AG04450 (cell line): ENCODE measurements around the gene SYNE2. TPM values are rescaled to one million over a fixed set of nuclear protein-coding genes. Genes with fewer than 3 reads are reported as not detected.

Experiments
- CTCF ChIA-PET: fragments of 300-600, 350-600 bp; formaldehyde crosslinking; extraction: SDS; loops from one replicate; lab custom pipeline; 2022; ENCODE audit warnings: antibody characterized with exemption, inconsistent platforms; lab: Charles Lee
- POLR2A ChIA-PET: fragments of 350-600 bp; formaldehyde crosslinking; extraction: SDS; loops from one replicate; lab custom pipeline; 2021; ENCODE audit warnings: antibody characterized with exemption, inconsistent platforms; lab: Yijun Ruan, JAX
- DNase-seq: peaks from one replicate; pipeline ENCODE4 v3.0.0-alpha.2; 2011; ENCODE audit warnings: low read depth, low spot score
- H3K27ac ChIP-seq: one replicate; pipeline ENCODE4 v1.5.1; 2012; ENCODE audit warnings: low read depth, low read length, control low read depth
- H3K27me3 ChIP-seq: one replicate; pipeline ENCODE4 v1.6.0; 2012; ENCODE audit warnings: low read length; ENCODE audit not compliant: control insufficient read depth, insufficient read depth
- H3K4me3 ChIP-seq: 2 replicates; pipeline ENCODE4 v1.5.1; 2011; ENCODE audit warnings: mild to moderate bottlenecking, low read depth, low read length, control low read depth
- H3K9me3 ChIP-seq: 2 replicates; pipeline ENCODE4 v1.5.1; 2012; ENCODE audit warnings: low read length; ENCODE audit not compliant: control insufficient read depth, insufficient read depth
- polyA plus RNA-seq: library from polyadenylated mRNA; depleted of rRNA; stranded (reverse); fragments of >200 nt; gene quantifications from 2 replicates; pipeline ENCODE4 v1.2.3, GENCODE V29; 2011
- TF ChIP-seq, protein P1 (sequence below): IDR thresholded peaks from 2 replicates; pipeline ENCODE4 v1.5.1; 2011; ENCODE audit warnings: low read depth, low read length, control low read depth, inconsistent platforms

SYNE2 gene
- polyA plus RNA-seq, 1 experiment, result 6.1 TPM

DNA sequence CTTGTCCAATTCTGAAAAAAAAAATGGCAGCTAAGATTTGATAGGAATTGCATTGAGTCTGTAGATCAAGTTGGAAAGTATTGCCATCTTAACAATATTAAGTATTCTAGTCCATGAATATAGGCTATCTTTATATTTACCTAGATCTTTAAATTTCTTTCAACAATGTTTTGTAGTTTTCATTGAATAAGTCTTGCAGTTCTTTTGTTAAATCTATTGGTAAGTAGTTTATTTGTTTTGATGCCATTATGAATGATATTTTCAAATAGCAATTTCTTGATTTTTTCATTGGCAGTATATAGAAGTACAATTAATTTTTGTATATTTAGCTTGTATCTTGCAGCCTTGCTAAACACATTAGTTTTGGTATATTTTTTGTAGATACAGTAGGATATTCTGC is 71.6 kb downstream of the SYNE2 start:
- CTCF ChIA-PET, result no interaction called here
- POLR2A ChIA-PET, result no interaction called here
- no peak overlapping the region for H3K27ac ChIP-seq

DNA sequence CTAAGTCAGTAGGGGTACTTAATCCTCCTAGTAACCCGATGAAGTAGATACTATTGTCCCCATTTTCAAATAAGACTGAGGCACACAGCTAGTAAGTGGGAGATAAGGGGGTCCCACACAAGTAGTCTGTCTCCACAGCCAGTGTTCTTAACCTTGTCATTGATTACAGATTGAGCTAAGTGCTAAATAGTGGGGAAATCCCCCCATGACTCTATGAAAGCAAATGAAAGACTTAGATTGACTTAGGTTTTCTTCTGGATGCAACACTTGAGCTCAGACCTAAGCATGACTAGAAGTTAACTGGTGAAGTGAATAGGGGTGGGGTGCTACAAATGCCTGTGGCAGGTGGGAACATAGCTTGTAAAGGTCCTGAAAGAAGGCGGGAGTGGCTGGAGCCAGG is 73.8 kb downstream of the SYNE2 start:
- no peaks in the 10 kb centered on the region for H3K9me3 ChIP-seq
- POLR2A ChIA-PET, result no interaction called here
- H3K27ac ChIP-seq, result no peak overlapping the region
- CTCF ChIA-PET, result no interaction called here
- no peak for DNase-seq
- H3K4me3 ChIP-seq, result no peak overlapping the region
- TF ChIP-seq, protein P1, sequence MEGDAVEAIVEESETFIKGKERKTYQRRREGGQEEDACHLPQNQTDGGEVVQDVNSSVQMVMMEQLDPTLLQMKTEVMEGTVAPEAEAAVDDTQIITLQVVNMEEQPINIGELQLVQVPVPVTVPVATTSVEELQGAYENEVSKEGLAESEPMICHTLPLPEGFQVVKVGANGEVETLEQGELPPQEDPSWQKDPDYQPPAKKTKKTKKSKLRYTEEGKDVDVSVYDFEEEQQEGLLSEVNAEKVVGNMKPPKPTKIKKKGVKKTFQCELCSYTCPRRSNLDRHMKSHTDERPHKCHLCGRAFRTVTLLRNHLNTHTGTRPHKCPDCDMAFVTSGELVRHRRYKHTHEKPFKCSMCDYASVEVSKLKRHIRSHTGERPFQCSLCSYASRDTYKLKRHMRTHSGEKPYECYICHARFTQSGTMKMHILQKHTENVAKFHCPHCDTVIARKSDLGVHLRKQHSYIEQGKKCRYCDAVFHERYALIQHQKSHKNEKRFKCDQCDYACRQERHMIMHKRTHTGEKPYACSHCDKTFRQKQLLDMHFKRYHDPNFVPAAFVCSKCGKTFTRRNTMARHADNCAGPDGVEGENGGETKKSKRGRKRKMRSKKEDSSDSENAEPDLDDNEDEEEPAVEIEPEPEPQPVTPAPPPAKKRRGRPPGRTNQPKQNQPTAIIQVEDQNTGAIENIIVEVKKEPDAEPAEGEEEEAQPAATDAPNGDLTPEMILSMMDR, result no peak
- no peaks in the 10 kb centered on the region for H3K27me3 ChIP-seq

More for the DNA sequence above, 71.6 kb downstream of the SYNE2 start:
- no peaks in the 10 kb centered on the region for H3K9me3 ChIP-seq
- TF ChIP-seq, protein P1, result no peak
- no peaks in the 10 kb centered on the region for H3K27me3 ChIP-seq
- no peak overlapping the region for H3K4me3 ChIP-seq
- no peak for DNase-seq

DNA sequence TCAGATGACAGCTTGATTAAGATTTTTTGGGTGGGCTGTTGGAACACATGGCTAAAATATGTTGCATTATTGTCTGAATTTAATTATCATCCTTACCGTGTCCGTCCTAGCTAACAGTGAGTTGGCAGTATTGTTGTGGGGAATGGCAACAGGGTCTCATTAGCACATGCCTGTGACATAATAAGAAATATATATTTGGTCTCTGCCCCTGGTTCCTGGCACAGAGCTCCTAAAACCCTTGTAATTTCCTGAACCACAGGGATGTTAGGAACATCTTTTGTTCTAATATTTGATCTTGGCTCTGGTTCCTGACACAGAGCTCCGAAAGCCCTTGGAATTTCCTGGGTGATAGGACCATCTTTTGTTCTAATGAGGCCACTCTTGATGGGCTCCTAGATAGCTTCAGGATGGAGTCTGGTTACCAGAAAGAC is 76.0 kb downstream of the SYNE2 start:
- Histone ChIP-seq H3K9me3 (no peaks in the 10 kb centered on the region), H3K27me3 (no peaks in the 10 kb centered on the region), H3K4me3 (no peak overlapping the region), H3K27ac (no peak overlapping the region)
- DNase-seq, result no peak
- ChIA-PET POLR2A (no interaction called here), CTCF (interaction anchor here (0.6 to 1.3 kb wide), 2 partner anchors 11 to 660 kb away, joined by 5 to 7 read pairs; no protein-coding TSS in a partner anchor)
- TF ChIP-seq, protein P1, result no peak

DNA sequence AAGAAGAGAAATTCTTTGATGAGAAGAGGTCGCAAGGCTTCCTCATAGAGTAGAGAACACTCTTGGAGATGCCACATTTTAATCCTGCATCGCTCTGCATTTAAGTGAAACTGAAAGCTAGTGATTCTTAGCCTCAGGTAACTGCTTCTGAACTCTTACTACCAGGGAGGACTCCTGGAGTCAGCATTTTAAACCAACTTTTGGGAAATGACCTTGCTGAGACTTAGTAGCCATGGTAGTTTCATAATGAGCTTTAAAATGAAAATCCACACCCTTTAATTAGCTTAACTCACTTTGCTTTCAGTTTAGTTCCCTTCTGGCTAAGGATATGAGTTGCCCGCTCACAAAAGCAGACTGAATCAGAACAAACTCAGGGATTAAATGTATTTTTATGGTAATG is 80.3 kb downstream of the SYNE2 start:
- H3K4me3 ChIP-seq, result no peak overlapping the region
- no peaks in the 10 kb centered on the region for H3K27me3 ChIP-seq
- H3K27ac ChIP-seq, result no peak overlapping the region
- TF ChIP-seq, protein P1, result no peak
- ChIA-PET CTCF (no interaction called here), POLR2A (no interaction called here)
- no peaks in the 10 kb centered on the region for H3K9me3 ChIP-seq
- no peak for DNase-seq

DNA sequence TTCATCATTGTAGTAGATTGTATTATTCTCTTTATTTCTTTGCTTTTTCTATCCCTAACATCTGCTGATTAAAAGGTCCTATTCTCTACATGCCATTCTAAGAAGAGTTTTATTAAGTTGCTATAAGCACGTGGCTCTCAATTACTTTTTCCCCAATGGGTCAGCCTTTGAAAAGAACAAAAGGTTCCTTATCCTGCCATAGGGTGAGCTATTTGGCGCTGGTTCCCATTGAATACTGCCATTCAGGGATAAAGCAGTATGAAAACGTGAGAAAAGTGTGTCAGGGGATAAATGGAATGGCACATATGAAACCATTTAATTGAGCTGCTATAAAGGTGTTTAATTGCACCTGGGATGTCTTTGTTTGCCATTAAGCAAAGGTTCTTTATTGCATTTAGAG is 80.9 kb downstream of the SYNE2 start:
- Histone ChIP-seq H3K27ac (no peak overlapping the region), H3K27me3 (no peaks in the 10 kb centered on the region), H3K4me3 (no peak overlapping the region), H3K9me3 (no peaks in the 10 kb centered on the region)
- no peak for DNase-seq
- POLR2A ChIA-PET, result interaction anchor here (0.6 kb wide), 1 partner anchor 53 kb away, joined by 4 read pairs; no protein-coding TSS in a partner anchor
- TF ChIP-seq, protein P1, result no peak
- CTCF ChIA-PET, result no interaction called here
